GM12892 (cell line): Measurements from ENCODE around the gene PROZ.

Experiments
- POLR2A ChIP-seq: IDR thresholded peaks from 2 replicates; pipeline ENCODE4 v1.6.1; 2011; ENCODE audit warnings: low read depth, low read length, control low read depth
- POLR2AphosphoS5 ChIP-seq: IDR thresholded peaks from 2 replicates; pipeline ENCODE4 v1.6.1; 2011; ENCODE audit warnings: low read depth, low read length, control low read depth

- no peak for TF ChIP-seq POLR2A
- no peak for TF ChIP-seq POLR2AphosphoS5
Observed at GRCh38 chr13:113190181-113190580, 31.7 kb downstream of the PROZ start.
